GM12865 (cell line): ENCODE data around the gene MILR1.

Source experiments
- DNase-seq: peaks from one replicate; pipeline ENCODE4 v3.0.0; 2010; ENCODE audit warnings: low read depth
- H3K4me3 ChIP-seq: 2 replicates; pipeline ENCODE4 v1.5.1; 2011; ENCODE audit warnings: mild to moderate bottlenecking, low read depth, low read length, control low read depth
- CTCF ChIP-seq: IDR thresholded peaks from 2 replicates; pipeline ENCODE4 v1.5.1; 2011; ENCODE audit warnings: low read length, control low read depth, low read depth, inconsistent platforms; ENCODE audit not compliant: insufficient read depth; ENCODE audit errors: missing control alignments

Gene MILR1

DNA sequence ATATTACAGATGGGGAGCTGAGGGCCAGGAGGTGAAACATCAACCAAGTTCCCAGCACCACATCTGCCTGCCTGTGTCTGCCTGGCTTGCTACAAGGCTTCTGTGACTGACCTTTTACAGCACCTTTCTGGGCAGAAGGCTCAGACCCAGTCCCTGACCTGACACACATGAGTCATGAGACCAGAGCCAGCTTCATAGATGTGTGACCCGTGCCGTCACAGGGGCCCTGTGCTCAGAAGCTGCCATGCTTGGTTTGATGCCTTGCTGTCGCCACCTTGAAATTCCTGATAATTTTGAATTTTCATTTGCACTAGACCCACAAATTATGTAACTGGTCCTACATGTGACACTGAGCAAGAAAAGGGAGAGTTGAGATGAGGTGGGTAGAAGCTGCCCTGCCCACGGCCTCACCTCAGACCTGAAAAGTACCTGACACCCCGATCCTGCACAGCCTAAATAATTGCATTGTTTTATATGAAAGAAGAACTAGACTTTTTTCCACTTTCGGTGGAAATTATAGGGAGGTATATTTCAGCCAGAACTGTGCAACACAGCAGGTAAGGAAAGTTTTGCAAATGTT, 44.9 kb upstream of the MILR1 start:
- no peak for TF ChIP-seq CTCF
- no peak overlapping the region for H3K4me3 ChIP-seq
- no peak for DNase-seq

DNA sequence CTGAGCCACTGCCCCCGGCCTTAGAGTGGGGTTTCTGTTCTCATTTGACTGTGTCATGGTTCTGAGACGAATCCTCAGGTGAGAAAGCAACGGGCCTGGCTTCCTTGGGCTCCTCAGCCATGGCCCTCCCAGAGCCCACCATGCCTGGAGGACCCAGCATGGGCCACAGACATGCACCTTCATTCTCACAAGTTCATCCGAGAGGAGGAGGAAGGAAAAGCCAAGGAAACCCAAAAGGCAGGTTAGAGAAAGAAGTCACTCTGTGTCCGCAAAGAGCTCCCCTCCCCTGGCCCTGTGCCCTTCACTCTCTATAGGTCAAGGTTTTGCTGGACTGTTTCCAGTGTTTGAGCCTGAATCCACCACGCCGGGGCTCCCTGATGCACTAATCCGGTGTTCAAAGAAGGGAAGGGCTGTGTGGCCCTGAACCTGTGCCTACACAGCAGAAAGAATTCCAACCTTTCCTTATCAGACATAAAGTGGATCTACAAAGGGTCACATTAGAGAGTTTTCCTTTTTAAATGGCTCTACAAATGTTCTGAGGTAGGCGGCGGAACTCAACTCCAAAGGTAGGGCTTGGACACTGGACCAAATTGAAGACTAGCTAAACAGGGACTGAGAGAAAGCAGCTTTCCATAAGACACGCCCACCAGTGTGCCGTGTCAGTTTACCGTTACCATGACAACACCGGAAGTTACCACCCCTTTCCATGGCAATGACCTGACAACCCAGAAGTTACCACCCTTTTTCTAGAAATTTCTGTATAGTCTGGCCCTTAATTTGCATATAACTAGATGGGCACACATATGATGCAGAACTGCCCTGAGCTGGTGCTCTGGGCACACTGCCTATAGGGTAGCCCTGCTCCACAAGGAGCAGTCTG, 42.4 kb upstream of the MILR1 start:
- peak; percentile 40 for DNase-seq

GRCh38 chr17:64410750-64411490, 38.0 kb upstream of the MILR1 start:
- no peak overlapping the region for H3K4me3 ChIP-seq
- DNase-seq = no peak
- TF ChIP-seq CTCF = no peak

More for the DNA sequence above, 42.4 kb upstream of the MILR1 start:
- TF ChIP-seq CTCF = no peak
- no peak overlapping the region for H3K4me3 ChIP-seq

DNA sequence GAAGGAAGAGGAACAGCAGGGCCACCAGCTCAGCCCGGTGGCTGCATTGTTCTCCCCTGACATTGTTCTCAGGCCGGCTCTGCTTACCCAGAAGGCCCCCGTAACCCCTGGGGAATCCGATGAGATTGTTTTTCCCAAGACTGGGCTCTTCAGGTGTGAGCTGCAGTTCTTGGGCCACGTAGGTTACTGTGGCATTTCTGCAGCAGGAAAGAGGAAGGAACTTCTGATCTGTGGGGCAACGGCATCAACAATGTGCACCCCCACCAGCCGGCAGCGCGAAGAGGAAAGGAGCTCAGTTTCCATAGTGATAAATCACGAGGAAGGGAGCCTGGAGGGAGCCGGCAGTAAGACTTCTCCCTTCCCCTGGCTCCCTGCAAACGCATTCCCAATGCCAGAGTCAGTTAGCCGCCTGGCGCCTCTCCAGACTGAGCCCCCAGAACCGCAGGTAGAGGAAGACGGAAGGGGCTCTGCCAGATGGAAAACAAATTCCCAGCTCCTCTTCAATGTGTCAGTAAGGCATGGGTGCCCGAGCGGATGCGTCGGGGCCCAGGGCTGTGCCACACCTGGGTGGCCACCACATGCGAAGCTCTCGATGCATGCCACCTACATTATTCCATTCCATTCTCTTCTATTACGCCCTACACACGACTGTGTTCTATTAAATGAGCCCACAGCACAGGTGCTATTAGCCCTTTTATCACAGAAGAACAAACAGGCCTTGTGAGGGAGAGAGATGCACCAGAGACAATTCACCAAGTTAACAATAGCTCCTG, 36.7 kb upstream of the MILR1 start:
- DNase-seq = no peak
- no peak for TF ChIP-seq CTCF
- H3K4me3 ChIP-seq = no peak overlapping the region

GRCh38 chr17:64412944-64413381, 36.0 kb upstream of the MILR1 start:
- no peak for DNase-seq
- H3K4me3 ChIP-seq = no peak overlapping the region
- no peak for TF ChIP-seq CTCF

DNA sequence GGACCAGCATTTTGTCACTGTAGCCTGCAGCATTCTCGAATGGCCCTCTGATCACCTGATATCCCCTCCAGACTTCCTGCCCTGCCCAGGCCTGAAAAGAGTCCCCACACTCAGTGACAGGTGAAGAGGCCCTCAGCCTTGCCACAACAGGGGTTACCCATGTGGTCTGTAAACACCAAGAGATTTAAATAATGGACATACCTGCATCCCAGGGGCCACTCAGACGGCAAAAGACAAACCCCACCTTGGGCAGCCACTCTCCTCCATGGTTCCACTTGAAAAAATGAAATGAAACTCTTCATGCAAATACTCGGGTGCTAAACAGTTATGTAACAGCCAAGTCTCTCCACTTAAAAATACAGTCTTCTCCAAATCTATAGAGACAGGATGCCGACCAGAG, 35.4 kb upstream of the MILR1 start:
- DNase-seq = peak; percentile 70
- peak overlapping the region; percentile 22 for H3K4me3 ChIP-seq
- TF ChIP-seq CTCF = no peak
